DMS53 (cell line): ENCODE results near the gene PPP3CB.
"Not testable (repeated sequence)": the region's sequence is repeated elsewhere in the genome, so short reads cannot be mapped to it uniquely, and the experiment has no call there.

ENCODE experiments used
- DNase-seq: peaks from one replicate; lab custom pipeline; 2025; lab: John Stamatoyannopoulos, UW

PPP3CB gene

DNA sequence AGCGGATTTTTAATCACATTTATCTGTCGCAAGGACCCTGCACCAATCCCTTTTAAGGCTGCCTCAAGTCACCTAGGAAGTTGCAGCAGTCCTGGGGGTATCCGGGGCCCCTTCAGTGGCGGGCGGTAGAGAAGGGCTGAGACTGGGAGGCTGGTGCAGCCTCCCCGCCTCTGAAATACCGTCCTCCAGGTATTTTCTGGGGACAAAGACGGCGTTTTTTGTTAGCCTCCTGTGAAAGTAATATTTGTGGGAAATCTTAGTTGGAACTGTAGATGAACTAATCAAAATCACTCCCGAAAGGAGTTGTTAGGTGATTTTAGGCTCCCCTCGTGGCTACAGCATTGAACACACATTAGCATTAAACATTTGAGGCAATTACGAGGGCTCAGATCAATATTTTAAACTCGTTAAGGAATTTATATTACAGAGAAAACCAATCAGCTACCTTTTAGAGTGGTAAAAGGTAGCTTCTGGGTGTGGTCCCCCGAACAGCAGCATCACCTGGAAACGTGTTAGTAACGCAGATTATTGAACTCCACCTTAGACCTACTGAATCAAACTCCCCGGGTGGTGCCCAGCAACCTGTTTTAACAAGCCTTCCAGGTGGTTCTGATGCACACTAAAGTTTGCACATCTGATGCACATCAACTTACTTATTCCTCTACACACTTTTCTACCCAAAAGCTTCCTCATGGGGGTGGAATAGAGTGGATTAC is 81.4 kb downstream of the PPP3CB start:
- DNase-seq = peak; percentile 45

- DNase-seq = peak; percentile 96
These were observed 82.1 kb downstream of the PPP3CB start, which contains the start of gene ANXA7 for GRCh38 chr10:73413528-73414229. Gene ANXA7, minus strand, starts transcription at chr10:73414058. Its CDS starts 13,202 bp downstream, at chr10:73400856.

- peak; percentile 92 for DNase-seq
These were observed 82.7 kb downstream of the PPP3CB start for GRCh38 chr10:73413108-73413527.

GRCh38 chr10:73410897-73411296 is 84.9 kb downstream of the PPP3CB start:
- no peak for DNase-seq

GRCh38 chr10:73408978-73409521 is 86.8 kb downstream of the PPP3CB start:
- no peak for DNase-seq

- no peak for DNase-seq
These were observed 87.8 kb downstream of the PPP3CB start for GRCh38 chr10:73408061-73408460.

DNA sequence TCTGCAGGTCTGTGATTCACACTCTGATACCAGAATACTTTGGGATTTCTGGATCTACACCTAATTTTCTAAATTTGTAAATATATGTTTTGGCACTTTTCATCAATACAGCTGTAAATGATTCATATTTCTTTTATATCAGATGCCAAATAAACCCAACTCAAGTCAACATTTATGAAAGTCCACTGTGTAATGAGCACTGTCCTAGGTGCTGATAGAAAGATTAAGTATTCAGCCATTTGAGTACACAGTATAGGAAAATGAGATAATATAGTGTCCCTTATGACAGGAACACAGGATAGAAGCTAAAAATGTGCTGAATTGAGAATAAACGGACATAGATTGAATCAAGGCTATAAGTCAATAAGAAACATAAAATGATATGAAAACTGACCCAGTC is 88.3 kb downstream of the PPP3CB start:
- DNase-seq = no peak

- no peak for DNase-seq
These were observed 89.0 kb downstream of the PPP3CB start for GRCh38 chr10:73406846-73407245.

GRCh38 chr10:73405556-73405955 is 90.3 kb downstream of the PPP3CB start:
- no peak for DNase-seq

- peak; percentile 21 for DNase-seq
These were observed 91.1 kb downstream of the PPP3CB start for GRCh38 chr10:73404690-73405089.

GRCh38 chr10:73401636-73402035 is 94.2 kb downstream of the PPP3CB start:
- no peak for DNase-seq

- DNase-seq = no peak
These were observed 96.8 kb downstream of the PPP3CB start for GRCh38 chr10:73399063-73399462.

GRCh38 chr10:73398024-73398423 is 97.8 kb downstream of the PPP3CB start:
- DNase-seq = peak; percentile 30

- not testable (repeated sequence) for DNase-seq
These were observed 101.5 kb downstream of the PPP3CB start for GRCh38 chr10:73394325-73394724.

DNA sequence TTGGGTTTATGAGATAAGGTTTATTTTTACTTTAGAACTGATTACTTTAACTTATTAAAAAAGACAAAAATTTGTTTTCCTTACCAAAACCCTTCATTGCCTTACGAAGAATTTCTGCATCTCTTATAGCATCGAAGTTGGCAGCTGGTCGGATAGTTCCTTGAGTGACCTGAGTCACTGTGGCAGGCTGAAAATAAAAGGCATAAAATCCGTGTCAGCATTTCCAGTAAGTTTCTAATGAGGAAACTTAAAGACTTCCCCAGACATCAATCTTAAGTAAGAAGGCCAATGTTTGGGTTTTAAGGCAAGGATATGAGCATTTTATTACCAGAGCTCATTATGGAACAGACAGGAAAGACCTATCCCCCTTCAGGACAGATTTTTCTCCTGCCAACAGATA is 107.6 kb downstream of the PPP3CB start:
- DNase-seq = no peak

DNA sequence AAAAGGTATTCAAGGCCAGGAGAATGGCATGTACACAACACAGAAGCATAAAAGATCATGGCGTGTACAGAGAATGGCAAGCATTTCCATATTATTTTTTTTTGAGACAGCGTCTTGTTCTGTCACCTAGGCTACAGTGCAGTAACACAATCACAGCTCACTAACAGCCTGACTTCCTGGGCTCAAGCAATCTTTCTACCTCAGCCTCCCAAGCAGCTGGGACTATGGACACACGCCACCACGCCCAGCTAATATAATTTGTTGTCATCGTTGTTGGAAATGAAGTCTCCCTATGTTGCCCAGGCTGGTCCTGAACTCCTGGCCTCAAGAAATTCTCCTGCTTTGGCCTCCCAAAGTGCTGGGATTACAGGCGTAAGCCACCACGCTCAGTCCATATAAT is 109.2 kb downstream of the PPP3CB start:
- DNase-seq = no peak
